RWPE1 (cell line): ENCODE data around the gene SRP72.
A peak's percentile ranks its signal among the peaks of the same experiment; 100 is the strongest.

Source experiments
- CTCF ChIA-PET: fragments of 350-600 bp; sonication (Branson Sonifier 250); formaldehyde crosslinking; extraction: SDS; loops from one replicate; lab custom pipeline; 2021; lab: Yijun Ruan, JAX
- POLR2A ChIA-PET: fragments of 400-600 bp; formaldehyde crosslinking; extraction: SDS; loops from one replicate; lab custom pipeline; 2020; ENCODE audit warnings: antibody characterized with exemption; ENCODE audit not compliant: low non-redundant PET; lab: Yijun Ruan, JAX
- DNase-seq: peaks from one replicate; pipeline ENCODE4 v3.0.0; 2012; ENCODE audit warnings: low spot score
- H3K27ac ChIP-seq: fragments of 450-650 bp; 2 replicates; pipeline ENCODE4 v1.5.1; 2017
- TF ChIP-seq, protein P1 (sequence below): fragments of 450-650 bp; conservative IDR thresholded peaks from 2 replicates; pipeline ENCODE4 v1.5.1; 2017; ENCODE audit warnings: low read depth, mild to moderate bottlenecking

SRP72 gene

DNA sequence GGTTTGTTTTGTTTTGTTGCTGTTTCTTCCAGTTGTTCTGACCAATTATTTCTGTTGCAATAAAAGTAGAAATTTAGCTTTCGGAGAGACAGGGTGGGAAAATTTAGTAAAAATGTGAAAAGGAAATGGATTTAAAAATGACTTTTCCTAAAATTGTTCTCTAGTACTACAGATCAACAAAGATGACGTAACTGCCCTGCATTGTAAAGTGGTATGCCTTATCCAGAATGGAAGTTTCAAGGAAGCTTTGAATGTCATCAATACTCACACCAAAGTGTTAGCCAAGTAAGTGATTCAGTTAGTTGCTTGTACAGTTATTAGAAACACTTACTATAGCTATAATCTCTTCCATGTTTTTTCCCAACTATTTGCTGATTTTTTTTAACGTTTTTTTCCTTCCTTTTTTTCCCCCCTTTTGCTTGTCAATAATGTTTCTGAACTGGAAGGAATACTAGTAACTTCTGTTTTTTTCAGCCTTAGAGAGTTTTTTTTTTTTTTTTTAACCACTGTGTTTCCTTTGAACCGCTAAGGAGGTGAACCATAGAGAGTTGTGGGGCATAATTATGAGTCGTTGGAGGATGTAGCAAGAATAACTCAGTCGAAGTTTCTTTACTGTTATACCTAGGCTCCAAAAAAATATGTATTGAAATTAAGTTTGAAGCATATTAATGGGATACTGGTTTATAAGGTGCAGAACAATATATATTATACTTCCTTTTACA is 2.2 kb downstream of the SRP72 start:
- no peak for DNase-seq
- ChIA-PET CTCF (no interaction called here), POLR2A (interaction anchor here (0.6 kb wide), 1 partner anchor 19 kb away, joined by 3 read pairs; no protein-coding TSS in a partner anchor)
- no peak overlapping the region for H3K27ac ChIP-seq
- TF ChIP-seq, protein P1, sequence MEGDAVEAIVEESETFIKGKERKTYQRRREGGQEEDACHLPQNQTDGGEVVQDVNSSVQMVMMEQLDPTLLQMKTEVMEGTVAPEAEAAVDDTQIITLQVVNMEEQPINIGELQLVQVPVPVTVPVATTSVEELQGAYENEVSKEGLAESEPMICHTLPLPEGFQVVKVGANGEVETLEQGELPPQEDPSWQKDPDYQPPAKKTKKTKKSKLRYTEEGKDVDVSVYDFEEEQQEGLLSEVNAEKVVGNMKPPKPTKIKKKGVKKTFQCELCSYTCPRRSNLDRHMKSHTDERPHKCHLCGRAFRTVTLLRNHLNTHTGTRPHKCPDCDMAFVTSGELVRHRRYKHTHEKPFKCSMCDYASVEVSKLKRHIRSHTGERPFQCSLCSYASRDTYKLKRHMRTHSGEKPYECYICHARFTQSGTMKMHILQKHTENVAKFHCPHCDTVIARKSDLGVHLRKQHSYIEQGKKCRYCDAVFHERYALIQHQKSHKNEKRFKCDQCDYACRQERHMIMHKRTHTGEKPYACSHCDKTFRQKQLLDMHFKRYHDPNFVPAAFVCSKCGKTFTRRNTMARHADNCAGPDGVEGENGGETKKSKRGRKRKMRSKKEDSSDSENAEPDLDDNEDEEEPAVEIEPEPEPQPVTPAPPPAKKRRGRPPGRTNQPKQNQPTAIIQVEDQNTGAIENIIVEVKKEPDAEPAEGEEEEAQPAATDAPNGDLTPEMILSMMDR: no peak

DNA sequence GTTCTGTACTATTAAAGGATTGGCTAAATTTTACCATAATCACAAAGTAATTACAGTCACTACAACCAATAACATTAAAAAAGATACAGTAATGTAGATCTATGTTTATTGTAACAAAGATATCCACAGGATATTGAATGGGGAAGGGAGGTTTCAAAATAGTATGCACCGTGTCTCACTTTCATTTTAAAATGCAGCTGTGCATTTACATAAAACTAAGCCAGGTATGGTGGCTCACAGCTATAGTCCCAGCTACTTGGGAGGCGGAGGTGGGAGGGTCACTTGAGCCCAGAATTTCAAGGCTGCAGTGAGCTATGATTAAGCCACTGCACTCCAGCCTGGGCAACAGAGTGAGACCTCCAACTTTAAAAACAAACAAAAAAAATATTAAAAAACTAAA is 8.5 kb downstream of the SRP72 start:
- TF ChIP-seq, protein P1: no peak
- H3K27ac ChIP-seq: no peak overlapping the region
- ChIA-PET CTCF (interaction anchor here (0.6 kb wide), 1 partner anchor 1359 kb away, joined by 3 read pairs; no protein-coding TSS in a partner anchor), POLR2A (no interaction called here)
- no peak for DNase-seq

DNA sequence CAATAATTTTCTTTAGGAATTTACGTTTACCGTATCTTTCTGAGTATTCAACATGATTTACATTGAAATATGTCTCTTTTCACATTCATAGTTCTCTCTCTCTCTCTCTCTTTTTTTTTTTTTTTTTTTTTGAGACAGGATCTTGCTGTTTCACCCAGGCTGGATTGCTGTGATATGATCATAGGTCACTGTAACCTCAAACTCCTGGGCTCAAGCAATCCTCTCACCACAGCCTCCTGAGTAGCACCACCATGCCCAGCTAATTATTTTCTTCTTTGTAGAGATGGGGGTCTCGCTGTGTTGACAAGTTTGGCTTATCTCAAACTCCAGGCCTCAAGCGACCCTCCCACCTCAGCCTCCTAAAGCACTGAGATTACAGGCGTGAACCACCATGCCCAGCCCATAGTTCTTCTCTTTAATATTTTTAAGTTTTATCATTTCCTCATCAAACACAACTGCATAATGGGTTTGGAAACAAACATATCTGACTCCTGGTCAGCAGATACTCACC is 9.8 kb downstream of the SRP72 start:
- ChIA-PET POLR2A (no interaction called here), CTCF (no interaction called here)
- DNase-seq: no peak
- TF ChIP-seq, protein P1: no peak
- no peak overlapping the region for H3K27ac ChIP-seq

DNA sequence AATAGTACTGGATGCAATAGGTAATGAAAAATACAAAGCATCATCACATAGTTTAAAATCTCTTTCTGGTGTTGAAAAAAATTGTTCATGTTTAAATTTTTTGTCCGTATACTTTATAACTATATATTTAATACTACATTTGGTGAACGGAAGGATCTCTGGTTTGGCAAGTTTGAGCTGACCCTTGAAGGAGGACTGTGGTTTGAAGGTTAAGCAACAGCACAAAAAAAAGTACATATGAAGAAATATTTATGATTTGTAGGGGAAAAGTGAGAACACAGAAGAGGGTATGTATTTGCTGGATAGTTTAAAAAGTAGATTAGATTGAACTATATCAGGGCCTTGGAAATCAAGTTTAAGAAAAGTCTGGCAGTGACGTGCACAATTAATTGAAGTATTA is 13.3 kb downstream of the SRP72 start:
- POLR2A ChIA-PET: no interaction called here

DNA sequence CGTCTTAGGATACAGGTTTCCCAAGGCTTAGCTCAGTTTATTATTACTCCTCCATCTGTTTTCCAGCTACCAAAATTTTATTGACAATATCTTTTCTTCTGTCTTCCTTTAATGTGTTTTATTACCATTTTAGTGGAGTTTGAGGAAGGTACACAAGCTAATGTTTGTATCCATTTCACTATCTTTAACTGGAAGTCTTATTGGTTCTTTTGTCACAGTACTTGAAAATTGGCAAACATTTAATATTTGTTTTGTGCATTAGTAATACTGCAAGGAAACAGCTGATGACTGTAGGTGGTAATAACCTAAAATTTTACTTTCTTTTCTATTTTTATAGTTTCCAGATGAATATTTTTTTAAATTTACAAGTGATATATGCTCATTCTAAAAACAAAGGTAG is 28.8 kb downstream of the SRP72 start:
- TF ChIP-seq, protein P1: no peak
- no peak overlapping the region for H3K27ac ChIP-seq
- POLR2A ChIA-PET: no interaction called here
- DNase-seq: no peak
- CTCF ChIA-PET: interaction anchor here (0.6 kb wide), 1 partner anchor 19 kb away, joined by 6 read pairs; no protein-coding TSS in a partner anchor

More for the DNA sequence above, 13.3 kb downstream of the SRP72 start:
- TF ChIP-seq, protein P1: no peak
- CTCF ChIA-PET: interaction anchor here (0.9 kb wide), 1 partner anchor 18 kb away, joined by 5 read pairs; no protein-coding TSS in a partner anchor
- DNase-seq: no peak
- H3K27ac ChIP-seq: no peak overlapping the region

DNA sequence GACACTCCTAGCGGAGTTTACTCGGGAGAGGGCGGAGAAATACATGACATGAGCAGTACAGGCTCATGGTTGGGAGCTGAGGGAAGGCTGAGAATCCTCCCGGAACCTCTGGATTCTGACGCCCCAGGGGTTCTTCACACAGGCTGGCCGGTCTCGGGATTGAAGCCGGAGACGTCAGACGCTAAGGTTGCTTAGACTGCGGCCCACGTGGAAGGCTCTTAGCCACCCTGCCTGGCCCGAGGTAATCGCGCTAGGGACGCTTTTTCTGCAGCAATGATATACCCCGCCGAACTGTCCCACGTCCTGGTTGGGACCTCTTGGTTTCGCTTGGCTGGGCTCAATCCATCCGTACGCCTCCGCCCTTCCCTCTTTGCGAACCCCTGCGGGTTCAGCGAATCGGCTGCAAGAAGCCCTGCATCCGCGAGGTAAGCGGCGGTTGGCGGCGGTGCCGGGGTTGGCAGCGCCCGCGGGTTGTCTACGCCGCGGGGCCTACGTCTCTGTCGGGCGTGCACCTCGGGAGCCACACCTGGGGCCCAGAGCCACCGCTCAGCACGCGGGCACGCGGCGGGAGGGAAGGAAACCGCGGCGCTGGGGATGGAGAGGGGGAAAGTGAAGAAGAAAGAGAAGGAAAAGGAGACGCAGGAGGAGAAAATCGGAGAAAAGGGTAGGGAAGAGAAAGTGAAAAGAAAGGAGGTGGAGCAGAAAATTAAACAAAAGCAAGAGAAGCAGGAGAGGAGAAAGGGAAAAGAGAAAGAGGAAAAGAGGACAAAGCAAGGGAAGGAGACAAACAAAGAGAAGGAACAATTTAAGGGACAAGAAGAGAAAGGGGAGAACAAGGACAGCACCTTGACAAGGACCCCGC is 38.1 kb downstream of the SRP72 start, which contains the start of gene ARL9:
Gene ARL9 (plus strand): TSS at position 523 of the 862 bp plus-strand sequence. CDS start 72 bp downstream, at position 595.
- H3K27ac ChIP-seq: peak within 1 kb of the TSS; percentile 55
- ChIA-PET POLR2A (no interaction called here), CTCF (no interaction called here)
- peak; percentile 52 for DNase-seq
- TF ChIP-seq, protein P1: no peak
